GM21381 (cell line): Measurements from ENCODE around the gene BCKDHA.
"Not testable (repeated sequence)": the region's sequence is repeated elsewhere in the genome, so short reads cannot be mapped to it uniquely, and the experiment has no call there.

ENCODE experiments used
- ATAC-seq: cut with Tn5 transposase; IDR thresholded peaks from one replicate; pipeline ENCODE4 v1.9.1; 2021; ENCODE audit warnings: mild to moderate bottlenecking, moderate library complexity; ENCODE audit not compliant: unreplicated experiment

BCKDHA gene

GRCh38 chr19:41424335-41425173 is 26.9 kb downstream of the BCKDHA start:
- ATAC-seq = no peak

- ATAC-seq = no peak
Measured at GRCh38 chr19:41425174-41426115, 27.8 kb downstream of the BCKDHA start.

- ATAC-seq = no peak
Measured at GRCh38 chr19:41426116-41426841, 28.7 kb downstream of the BCKDHA start.

- no peak for ATAC-seq
Measured at GRCh38 chr19:41426952-41427646, 29.5 kb downstream of the BCKDHA start, which contains the start of gene B3GNT8. Gene B3GNT8, minus strand, starts transcription at chr19:41427374. Its CDS starts 596 bp downstream, at chr19:41426778.

GRCh38 chr19:41427647-41428480 is 30.2 kb downstream of the BCKDHA start:
- no peak for ATAC-seq

GRCh38 chr19:41428481-41428859 is 30.9 kb downstream of the BCKDHA start:
- ATAC-seq = no peak

- ATAC-seq = no peak
Measured at GRCh38 chr19:41430922-41431321, 33.3 kb downstream of the BCKDHA start.

- no peak for ATAC-seq
Measured at GRCh38 chr19:41431426-41432386, 34.1 kb downstream of the BCKDHA start.

- ATAC-seq = no peak
Measured at GRCh38 chr19:41433171-41433570, 35.6 kb downstream of the BCKDHA start.

- no peak for ATAC-seq
Measured at GRCh38 chr19:41434450-41434849, 36.8 kb downstream of the BCKDHA start.

- not testable (repeated sequence) for ATAC-seq
Measured at GRCh38 chr19:41435376-41435775, 37.8 kb downstream of the BCKDHA start.

GRCh38 chr19:41435936-41436673 is 38.5 kb downstream of the BCKDHA start:
- no peak for ATAC-seq

GRCh38 chr19:41436674-41436951 is 39.0 kb downstream of the BCKDHA start:
- no peak for ATAC-seq

- no peak for ATAC-seq
Measured at GRCh38 chr19:41437944-41438574, 40.4 kb downstream of the BCKDHA start.

- peak; percentile 89 for ATAC-seq
Measured at GRCh38 chr19:41439441-41440222, 42.0 kb downstream of the BCKDHA start, which contains the start of gene DMAC2. Gene DMAC2, minus strand, starts transcription at chr19:41439912. Its CDS starts 13 bp downstream, at chr19:41439899.

- ATAC-seq = no peak
Measured at GRCh38 chr19:41441321-41441945, 43.8 kb downstream of the BCKDHA start.
